ENCODE measurements around the gene CDK5. TPM values are rescaled to one million over a fixed set of nuclear protein-coding genes. Genes with fewer than 3 reads are reported as not detected.

The CDK5 gene
- total and polyA plus RNA-seq, 2 donors (not counting 1 experiment from before 2014, with no cell fraction given), result 8.2 to 8.4 TPM

GRCh38 chr7:151104411-151105235, 46.9 kb upstream of the CDK5 start:
- Mint-ChIP-seq H3K4me1 (no peaks in the 10 kb centered on the region), H3K27ac (no peak overlapping the region), H3K4me3 (no peak overlapping the region), H3K9me3 (ENCODE audit: insufficient read depth) (no peaks in the 10 kb centered on the region), H3K27me3 (peaks cover 10% of the 10 kb centered on the region)
- no peak overlapping the region for H3K27ac ChIP-seq (ENCODE audit: low read length in 2 of 2)
- intact Hi-C loops (cut with micrococcal nuclease), result no loop called here
- DNase-seq (no peak), ATAC-seq (ENCODE audit: low read depth) (no peak)
- no peak overlapping the region for H3K4me2 ChIP-seq (replicated peaks; ENCODE audit: low read depth, low read length, poor library complexity, severe bottlenecking)
- H3K27me3 ChIP-seq (replicated peaks in 1 of 4; ENCODE audit: control extremely low read depth in 1 of 4, control insufficient read depth in 3 of 4, insufficient read depth in 4 of 4, low read length in 3 of 4), result peaks cover 0 to 2% (median 0%) of the 10 kb centered on the region in 4 experiments
- ChIA-PET POLR2A (no interaction called here), CTCF (no interaction called here)
- no peak overlapping the region for H2AFZ ChIP-seq (ENCODE audit: insufficient read depth, low read depth, low read length, poor library complexity, severe bottlenecking)
- H3K9ac ChIP-seq (ENCODE audit: low read length), result no peak overlapping the region
- 72% methylated on average over 21 of the region's 23 CpGs for WGBS (ENCODE audit: insufficient coverage)
- no peaks in the 10 kb centered on the region for H3K79me2 ChIP-seq (ENCODE audit: control insufficient read depth, insufficient read depth, low read length)
- no peaks in the 10 kb centered on the region for H3K36me3 ChIP-seq (replicated peaks in 1 of 2; ENCODE audit: control extremely low read depth in 1 of 2, control insufficient read depth in 1 of 2, extremely low read depth in 1 of 2, insufficient read depth in 2 of 2, low read length in 1 of 2)
- no peaks in the 10 kb centered on the region for H3K4me1 ChIP-seq (ENCODE audit: control insufficient read depth in 2 of 2, insufficient read depth in 2 of 2, low read length in 2 of 2)
- no peaks in the 10 kb centered on the region for H3K9me3 ChIP-seq (ENCODE audit: control extremely low read depth in 1 of 3, control insufficient read depth in 2 of 3, insufficient read depth in 1 of 3, low read length in 2 of 3)
- H4K20me1 ChIP-seq (ENCODE audit: control insufficient read depth, insufficient read depth, low read length, poor library complexity, severe bottlenecking), result no peaks in the 10 kb centered on the region
- no peak overlapping the region for H3K4me3 ChIP-seq (ENCODE audit: control extremely low read depth in 1 of 5, extremely low read depth in 1 of 5, insufficient read depth in 1 of 5, low read depth in 2 of 5, low read length in 4 of 5)
- TF ChIP-seq EZH2 (IDR thresholded peaks at IDR 0.05; ENCODE audit: borderline replicate concordance, insufficient read depth, low read depth, low read length, poor library complexity, severe bottlenecking) (no peak), CTCF (IDR thresholded peaks at IDR 0.05) (no peak)

DNA sequence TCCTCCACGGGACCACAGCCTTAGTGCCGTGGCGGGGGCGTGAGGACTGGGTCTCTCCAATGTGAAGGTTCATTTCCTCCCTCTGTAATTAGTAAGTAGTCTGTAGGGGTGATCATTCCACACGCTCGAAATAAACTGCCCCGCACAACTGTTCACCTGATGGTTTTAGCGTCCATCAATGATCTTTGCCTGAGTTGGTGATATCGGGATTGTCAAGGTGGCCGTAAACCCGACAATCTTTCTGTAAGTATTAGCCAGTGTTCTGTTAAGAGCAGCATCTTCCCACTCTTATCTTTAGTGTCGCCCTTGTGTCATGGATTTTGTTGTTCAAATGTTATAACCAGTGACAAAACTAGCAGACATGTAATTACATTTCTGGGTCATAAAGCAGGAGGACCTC, 46.3 kb upstream of the CDK5 start:
- no peak overlapping the region for H3K27ac ChIP-seq (ENCODE audit: low read length in 2 of 2)
- 100% methylated on average over 5 of the region's 12 CpGs for WGBS (ENCODE audit: insufficient coverage)
- CTCF ChIA-PET, result no interaction called here

More for the DNA sequence above, 46.3 kb upstream of the CDK5 start:
- no peak for TF ChIP-seq EZH2 (IDR thresholded peaks at IDR 0.05; ENCODE audit: borderline replicate concordance, insufficient read depth, low read depth, low read length, poor library complexity, severe bottlenecking)
- TF ChIP-seq CTCF (IDR thresholded peaks at IDR 0.05), result no peak
- POLR2A ChIA-PET, result no interaction called here
- Histone ChIP-seq H3K27me3 (replicated peaks in 1 of 4; ENCODE audit: control extremely low read depth in 1 of 4, control insufficient read depth in 3 of 4, insufficient read depth in 4 of 4, low read length in 3 of 4) (peaks cover 0 to 2% (median 0%) of the 10 kb centered on the region in 4 experiments), H2AFZ (ENCODE audit: insufficient read depth, low read depth, low read length, poor library complexity, severe bottlenecking) (no peak overlapping the region), H3K9ac (ENCODE audit: low read length) (no peak overlapping the region), H3K79me2 (ENCODE audit: control insufficient read depth, insufficient read depth, low read length) (no peaks in the 10 kb centered on the region), H4K20me1 (ENCODE audit: control insufficient read depth, insufficient read depth, low read length, poor library complexity, severe bottlenecking) (no peaks in the 10 kb centered on the region), H3K4me2 (replicated peaks; ENCODE audit: low read depth, low read length, poor library complexity, severe bottlenecking) (no peak overlapping the region), H3K4me3 (ENCODE audit: control extremely low read depth in 1 of 5, extremely low read depth in 1 of 5, insufficient read depth in 1 of 5, low read depth in 2 of 5, low read length in 4 of 5) (no peak overlapping the region), H3K4me1 (ENCODE audit: control insufficient read depth in 2 of 2, insufficient read depth in 2 of 2, low read length in 2 of 2) (no peaks in the 10 kb centered on the region), H3K9me3 (ENCODE audit: control extremely low read depth in 1 of 3, control insufficient read depth in 2 of 3, insufficient read depth in 1 of 3, low read length in 2 of 3) (no peaks in the 10 kb centered on the region), H3K36me3 (replicated peaks in 1 of 2; ENCODE audit: control extremely low read depth in 1 of 2, control insufficient read depth in 1 of 2, extremely low read depth in 1 of 2, insufficient read depth in 2 of 2, low read length in 1 of 2) (no peaks in the 10 kb centered on the region)
- ATAC-seq (ENCODE audit: low read depth) (no peak), DNase-seq (no peak)
- H3K4me1 Mint-ChIP-seq, result no peaks in the 10 kb centered on the region
- intact Hi-C loops (cut with micrococcal nuclease), result no loop called here
- no peaks in the 10 kb centered on the region for H3K9me3 Mint-ChIP-seq (ENCODE audit: insufficient read depth)
- H3K4me3 Mint-ChIP-seq, result no peak overlapping the region
- no peak overlapping the region for H3K27ac Mint-ChIP-seq
- peaks cover 10% of the 10 kb centered on the region for H3K27me3 Mint-ChIP-seq
